H9 (cell line): ENCODE data around the gene ADAM22. TPM values are rescaled to one million over a fixed set of nuclear protein-coding genes. Genes with fewer than 3 reads are reported as not detected.

Experiments
- DNase-seq: peaks from one replicate; pipeline ENCODE4 v3.0.0-alpha.2; 2017
- H2AFZ ChIP-seq: one replicate; pipeline ENCODE4 v1.6.1; 2013; ENCODE audit warnings: mild to moderate bottlenecking, low read length, control low read depth, moderate library complexity
- H2AK5ac ChIP-seq: 2 replicates; pipeline ENCODE4 v1.6.1; 2013; ENCODE audit warnings: low read length, control low read depth, mixed read lengths; ENCODE audit not compliant: insufficient read length
- H2BK120ac ChIP-seq: one replicate; pipeline ENCODE4 v1.6.1; 2013; ENCODE audit warnings: low read depth, mild to moderate bottlenecking, low read length, control low read depth, inconsistent platforms; ENCODE audit not compliant: poor library complexity, severe bottlenecking
- H2BK12ac ChIP-seq: 2 replicates; pipeline ENCODE4 v1.6.1; 2013; ENCODE audit warnings: low read length, control low read depth, mixed read lengths, low read depth; ENCODE audit not compliant: insufficient read length
- H2BK15ac ChIP-seq: 2 replicates; pipeline ENCODE4 v1.6.1; 2013; ENCODE audit warnings: low read depth, low read length, control low read depth
- H2BK20ac ChIP-seq: one replicate; pipeline ENCODE4 v1.6.1; 2013; ENCODE audit warnings: low read depth, mild to moderate bottlenecking, low read length, control low read depth, inconsistent platforms; ENCODE audit not compliant: poor library complexity, severe bottlenecking
- H2BK5ac ChIP-seq: 2 replicates; pipeline ENCODE4 v1.6.1; 2013; ENCODE audit warnings: low read length, control low read depth, mixed read lengths; ENCODE audit not compliant: insufficient read length
- H3K14ac ChIP-seq: 2 replicates; pipeline ENCODE4 v1.6.1; 2013; ENCODE audit warnings: low read length, control low read depth; ENCODE audit not compliant: insufficient read depth
- H3K18ac ChIP-seq: 2 replicates; pipeline ENCODE4 v1.6.1; 2013; ENCODE audit warnings: low read depth, mild to moderate bottlenecking, mixed read lengths, low read length, control low read depth; ENCODE audit not compliant: insufficient read length
- H3K23ac ChIP-seq: 2 replicates; pipeline ENCODE4 v1.6.1; 2013; ENCODE audit warnings: low read length, control low read depth, mixed read lengths, low read depth; ENCODE audit not compliant: insufficient read length
- H3K23me2 ChIP-seq: 2 replicates; pipeline ENCODE4 v1.6.1; 2013; ENCODE audit warnings: low read depth, mild to moderate bottlenecking, mixed read lengths, low read length, control low read depth; ENCODE audit not compliant: insufficient read length, poor library complexity, severe bottlenecking
- H3K27ac ChIP-seq: 2 replicates; pipeline ENCODE4 v1.5.1; 2013; ENCODE audit warnings: low read length, control low read depth, mixed read lengths, low read depth; ENCODE audit not compliant: insufficient read length
- H3K27me3 ChIP-seq: 2 replicates; pipeline ENCODE4 v1.6.1; 2013; ENCODE audit warnings: low read length, control low read depth, inconsistent platforms; ENCODE audit not compliant: insufficient read depth
- H3K4ac ChIP-seq: 2 replicates; pipeline ENCODE4 v1.6.1; 2013; ENCODE audit warnings: low read depth, mild to moderate bottlenecking, control low read depth, inconsistent platforms, low read length, moderate library complexity
- H3K4me1 ChIP-seq: 2 replicates; pipeline ENCODE4 v1.6.1; 2013; ENCODE audit warnings: low read length, control low read depth, inconsistent platforms; ENCODE audit not compliant: insufficient read depth
- H3K4me2 ChIP-seq: 2 replicates; pipeline ENCODE4 v1.6.1; 2013; ENCODE audit warnings: low read length, control low read depth, mixed read lengths; ENCODE audit not compliant: insufficient read length, insufficient read depth
- H3K56ac ChIP-seq: 2 replicates; pipeline ENCODE4 v1.6.1; 2013; ENCODE audit warnings: low read depth, mild to moderate bottlenecking, mixed read lengths, low read length, control low read depth; ENCODE audit not compliant: insufficient read length
- H3K79me1 ChIP-seq: 2 replicates; pipeline ENCODE4 v1.6.1; 2013; ENCODE audit warnings: low read depth, mild to moderate bottlenecking, moderate library complexity, low read length, control low read depth, inconsistent platforms; ENCODE audit not compliant: insufficient read depth, poor library complexity, severe bottlenecking
- H3K79me2 ChIP-seq: 2 replicates; pipeline ENCODE4 v1.6.1; 2013; ENCODE audit warnings: low read length, control low read depth, inconsistent platforms; ENCODE audit not compliant: insufficient read depth
- H3K9ac ChIP-seq: 2 replicates; pipeline ENCODE4 v1.6.1; 2013; ENCODE audit warnings: low read length, control low read depth, mixed read lengths; ENCODE audit not compliant: insufficient read length; ENCODE audit errors: extremely low read depth
- H3K9me3 ChIP-seq: one replicate; pipeline ENCODE4 v1.6.1; 2013; ENCODE audit warnings: low read depth, low read length, inconsistent platforms; ENCODE audit not compliant: control insufficient read depth
- H3T11ph ChIP-seq: one replicate; pipeline ENCODE4 v1.6.1; 2013; ENCODE audit warnings: mild to moderate bottlenecking, low read length, control low read depth, inconsistent platforms
- H4K20me1 ChIP-seq: one replicate; pipeline ENCODE4 v1.6.1; 2013; ENCODE audit not compliant: control insufficient read depth, insufficient read length, insufficient read depth
- H4K5ac ChIP-seq: 2 replicates; pipeline ENCODE4 v1.6.1; 2013; ENCODE audit warnings: low read depth, mild to moderate bottlenecking, mixed read lengths, low read length, control low read depth; ENCODE audit not compliant: insufficient read length
- H4K8ac ChIP-seq: replicated peaks from 2 replicates; pipeline ENCODE4 v1.6.1; 2013; ENCODE audit warnings: low read length, control low read depth, mixed read lengths, low read depth; ENCODE audit not compliant: insufficient read length
- H4K91ac ChIP-seq: 2 replicates; pipeline ENCODE4 v1.6.1; 2013; ENCODE audit warnings: low read depth, mild to moderate bottlenecking, moderate library complexity, mixed read lengths, low read length, control low read depth; ENCODE audit not compliant: insufficient read length
- H3K27ac Mint-ChIP-seq, 3 experiments: 2 replicates in 2 of 3; 3 replicates in 1 of 3; pipeline ENCODE4 v1.8.0; 2020 to 2021; ENCODE audit warnings: mixed read lengths in 3 of 3, mild to moderate bottlenecking in 1 of 3, moderate library complexity in 1 of 3
- H3K27me3 Mint-ChIP-seq: 2 replicates; pipeline ENCODE4 v1.8.0; 2021; ENCODE audit warnings: low read depth, mild to moderate bottlenecking, moderate library complexity, mixed read lengths
- H3K36me3 Mint-ChIP-seq, 3 experiments: 2 replicates in 2 of 3; 3 replicates in 1 of 3; pipeline ENCODE4 v1.8.0; 2020 to 2021; ENCODE audit warnings: low read depth in 3 of 3, mixed read lengths in 3 of 3; ENCODE audit not compliant: insufficient read depth in 1 of 3
- H3K4me1 Mint-ChIP-seq, 2 experiments: 2 replicates each; pipeline ENCODE4 v1.8.0; 2020; ENCODE audit warnings: mixed read lengths in 2 of 2
- H3K4me3 Mint-ChIP-seq, 2 experiments: 2 replicates in 1 of 2; 3 replicates in 1 of 2; pipeline ENCODE4 v1.8.0; 2020 to 2021; ENCODE audit warnings: mild to moderate bottlenecking in 2 of 2, mixed read lengths in 2 of 2, moderate library complexity in 1 of 2
- H3K9me3 Mint-ChIP-seq, 2 experiments: 2 replicates in 1 of 2; 3 replicates in 1 of 2; pipeline ENCODE4 v1.8.0; 2020; ENCODE audit warnings: mild to moderate bottlenecking in 2 of 2, mixed read lengths in 2 of 2, moderate library complexity in 1 of 2
- total RNA-seq: library from RNA; stranded (reverse); gene quantifications from 2 replicates; pipeline ENCODE4 v1.2.1, GENCODE V29; 2021
- TF ChIP-seq, protein P1 (sequence below): fragments of 200-600 bp; sonication (generic); conservative IDR thresholded peaks from 3 replicates; pipeline ENCODE4 v1.8.0; 2021; ENCODE audit warnings: antibody characterized with exemption, mild to moderate bottlenecking

Gene ADAM22
- total RNA-seq, 1 experiment from 2014 or later = 8.7 TPM

GRCh38 chr7:88185650-88186049 is 251.6 kb downstream of the ADAM22 start:
- no peak overlapping the region for H2BK120ac ChIP-seq
- H3K9ac ChIP-seq = no peak overlapping the region
- no peak overlapping the region for H4K8ac ChIP-seq
- no peak overlapping the region for H3K4me2 ChIP-seq
- TF ChIP-seq, protein P1, sequence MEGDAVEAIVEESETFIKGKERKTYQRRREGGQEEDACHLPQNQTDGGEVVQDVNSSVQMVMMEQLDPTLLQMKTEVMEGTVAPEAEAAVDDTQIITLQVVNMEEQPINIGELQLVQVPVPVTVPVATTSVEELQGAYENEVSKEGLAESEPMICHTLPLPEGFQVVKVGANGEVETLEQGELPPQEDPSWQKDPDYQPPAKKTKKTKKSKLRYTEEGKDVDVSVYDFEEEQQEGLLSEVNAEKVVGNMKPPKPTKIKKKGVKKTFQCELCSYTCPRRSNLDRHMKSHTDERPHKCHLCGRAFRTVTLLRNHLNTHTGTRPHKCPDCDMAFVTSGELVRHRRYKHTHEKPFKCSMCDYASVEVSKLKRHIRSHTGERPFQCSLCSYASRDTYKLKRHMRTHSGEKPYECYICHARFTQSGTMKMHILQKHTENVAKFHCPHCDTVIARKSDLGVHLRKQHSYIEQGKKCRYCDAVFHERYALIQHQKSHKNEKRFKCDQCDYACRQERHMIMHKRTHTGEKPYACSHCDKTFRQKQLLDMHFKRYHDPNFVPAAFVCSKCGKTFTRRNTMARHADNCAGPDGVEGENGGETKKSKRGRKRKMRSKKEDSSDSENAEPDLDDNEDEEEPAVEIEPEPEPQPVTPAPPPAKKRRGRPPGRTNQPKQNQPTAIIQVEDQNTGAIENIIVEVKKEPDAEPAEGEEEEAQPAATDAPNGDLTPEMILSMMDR = no peak
- H3K18ac ChIP-seq = no peak overlapping the region
- H3K4me3 Mint-ChIP-seq = no peak overlapping the region
- H3K23ac ChIP-seq = no peak overlapping the region
- no peak overlapping the region for H3T11ph ChIP-seq
- no peak overlapping the region for H2AFZ ChIP-seq
- H3K9me3 Mint-ChIP-seq = no peaks in the 10 kb centered on the region
- H3K4me1 Mint-ChIP-seq = peaks cover 10 to 12% of the 10 kb centered on the region in 2 experiments
- H3K56ac ChIP-seq = no peak overlapping the region
- H2BK12ac ChIP-seq = no peak overlapping the region
- DNase-seq = no peak
- H3K4ac ChIP-seq = no peak overlapping the region
- H3K27me3 ChIP-seq = no peaks in the 10 kb centered on the region
- no peak overlapping the region for H3K27ac ChIP-seq
- H3K79me2 ChIP-seq = no peaks in the 10 kb centered on the region
- H3K23me2 ChIP-seq = no peaks in the 10 kb centered on the region
- no peak overlapping the region for H2BK5ac ChIP-seq
- H3K36me3 Mint-ChIP-seq = no peaks in the 10 kb centered on the region; a peak in 3 of 7 replicates
- H2BK20ac ChIP-seq = no peak overlapping the region
- no peak overlapping the region for H4K91ac ChIP-seq
- H4K20me1 ChIP-seq = no peaks in the 10 kb centered on the region
- no peak overlapping the region for H3K14ac ChIP-seq
- H2AK5ac ChIP-seq = no peak overlapping the region
- H4K5ac ChIP-seq = no peak overlapping the region
- peaks cover 4% of the 10 kb centered on the region; the same call in 1 of the 2 replicates for H3K4me1 ChIP-seq
- peak overlapping the region in 1 of 3 experiments; percentile 48; a peak in 2 of 7 replicates for H3K27ac Mint-ChIP-seq
- H3K79me1 ChIP-seq = no peaks in the 10 kb centered on the region
- no peak overlapping the region for H2BK15ac ChIP-seq
- no peaks in the 10 kb centered on the region for H3K9me3 ChIP-seq
- H3K27me3 Mint-ChIP-seq = no peaks in the 10 kb centered on the region
